Fibroblast of skin of right biceps (primary cell): ENCODE data around the gene SCIMP.
"Not testable (repeated sequence)": the region's sequence is repeated elsewhere in the genome, so short reads cannot be mapped to it uniquely, and the experiment has no call there.

Experiments used
- DNase-seq: peaks from one replicate; pipeline ENCODE4 v3.0.0-alpha.2; 2013

Gene SCIMP

GRCh38 chr17:5234645-5235576 is at the start of gene SCIMP:
Gene SCIMP, minus strand, starts transcription at chr17:5234860. Its CDS starts 105 bp downstream, at chr17:5234755.
- no peak for DNase-seq

- DNase-seq: no peak
These were observed 49.1 kb upstream of the SCIMP start for GRCh38 chr17:5283571-5284315.

- DNase-seq: no peak
These were observed 48.1 kb upstream of the SCIMP start for GRCh38 chr17:5282642-5283217.

- peak; percentile 93 for DNase-seq
These were observed 47.4 kb upstream of the SCIMP start, which contains the start of gene RABEP1 for GRCh38 chr17:5281814-5282641. Gene RABEP1, plus strand, starts transcription at chr17:5282284. Its CDS starts 203 bp downstream, at chr17:5282487.

- DNase-seq: peak; percentile 8
These were observed 37.7 kb upstream of the SCIMP start for GRCh38 chr17:5272322-5272721.

- no peak for DNase-seq
These were observed 34.7 kb upstream of the SCIMP start for GRCh38 chr17:5269241-5269960.

- DNase-seq: no peak
These were observed 30.2 kb upstream of the SCIMP start for GRCh38 chr17:5264893-5265292.

- DNase-seq: no peak
These were observed 28.8 kb upstream of the SCIMP start for GRCh38 chr17:5263441-5263840.

- DNase-seq: no peak
These were observed 27.8 kb upstream of the SCIMP start for GRCh38 chr17:5262416-5262991.

- DNase-seq: no peak
These were observed 25.9 kb upstream of the SCIMP start for GRCh38 chr17:5260542-5260941.

GRCh38 chr17:5257124-5257523 is 22.5 kb upstream of the SCIMP start:
- DNase-seq: no peak

GRCh38 chr17:5254903-5255521 is 20.4 kb upstream of the SCIMP start:
- DNase-seq: no peak

GRCh38 chr17:5254414-5254813 is 19.8 kb upstream of the SCIMP start:
- no peak for DNase-seq

- DNase-seq: peak; percentile 79
These were observed 15.0 kb upstream of the SCIMP start for GRCh38 chr17:5249615-5250014.

GRCh38 chr17:5248821-5249479 is 14.3 kb upstream of the SCIMP start:
- DNase-seq: no peak

GRCh38 chr17:5247621-5248020 is 13.0 kb upstream of the SCIMP start:
- no peak for DNase-seq

- no peak for DNase-seq
These were observed 7.4 kb upstream of the SCIMP start for GRCh38 chr17:5241861-5242671.

GRCh38 chr17:5239769-5240168 is 5.1 kb upstream of the SCIMP start:
- DNase-seq: not testable (repeated sequence)

- DNase-seq: no peak
These were observed 3.7 kb upstream of the SCIMP start for GRCh38 chr17:5238333-5238732.
